DMS 273 treated with DMSO at 0.1 percent for 48 hours (cell line): Measurements from ENCODE around the gene GPR179.

Experiments used
- DNase-seq: peaks from one replicate; lab custom pipeline; 2025; lab: John Stamatoyannopoulos, UW

GPR179 gene

DNA sequence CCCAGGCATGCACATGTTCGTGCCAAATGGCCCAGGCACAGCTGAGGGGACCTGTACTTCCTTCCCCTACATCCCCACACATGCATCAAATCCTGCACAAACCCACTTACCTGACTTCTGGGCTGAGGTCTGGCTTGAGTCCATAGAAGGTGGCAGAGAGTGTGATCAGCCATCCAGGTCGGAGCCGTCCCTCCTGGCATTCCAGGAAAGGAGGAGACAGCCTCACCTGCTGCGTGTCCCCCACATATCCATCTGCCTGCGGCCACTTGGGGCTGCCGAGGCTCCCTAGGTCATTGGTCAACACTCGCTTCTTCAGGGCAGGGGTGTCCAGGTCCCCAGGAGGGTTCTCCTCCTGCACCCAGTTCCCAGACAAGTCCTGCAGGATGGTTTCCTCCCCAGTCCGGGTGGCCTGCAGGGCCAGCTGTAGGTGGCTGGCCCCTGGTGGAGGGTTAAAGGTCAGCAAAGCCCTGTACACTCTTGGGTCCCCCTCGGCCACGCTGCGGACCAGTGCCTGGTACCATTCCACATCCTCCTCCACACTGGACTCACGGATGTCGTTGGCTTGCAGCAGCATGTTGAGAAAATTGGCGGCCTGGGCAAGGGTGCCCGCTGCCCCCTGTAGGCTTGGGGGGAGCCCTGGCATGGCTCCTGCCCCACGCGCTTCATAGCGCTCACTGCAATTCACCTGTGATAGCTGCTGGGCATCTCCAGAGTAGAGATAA lies 709 bp downstream of the GPR179 start:
- no peak for DNase-seq

DNA sequence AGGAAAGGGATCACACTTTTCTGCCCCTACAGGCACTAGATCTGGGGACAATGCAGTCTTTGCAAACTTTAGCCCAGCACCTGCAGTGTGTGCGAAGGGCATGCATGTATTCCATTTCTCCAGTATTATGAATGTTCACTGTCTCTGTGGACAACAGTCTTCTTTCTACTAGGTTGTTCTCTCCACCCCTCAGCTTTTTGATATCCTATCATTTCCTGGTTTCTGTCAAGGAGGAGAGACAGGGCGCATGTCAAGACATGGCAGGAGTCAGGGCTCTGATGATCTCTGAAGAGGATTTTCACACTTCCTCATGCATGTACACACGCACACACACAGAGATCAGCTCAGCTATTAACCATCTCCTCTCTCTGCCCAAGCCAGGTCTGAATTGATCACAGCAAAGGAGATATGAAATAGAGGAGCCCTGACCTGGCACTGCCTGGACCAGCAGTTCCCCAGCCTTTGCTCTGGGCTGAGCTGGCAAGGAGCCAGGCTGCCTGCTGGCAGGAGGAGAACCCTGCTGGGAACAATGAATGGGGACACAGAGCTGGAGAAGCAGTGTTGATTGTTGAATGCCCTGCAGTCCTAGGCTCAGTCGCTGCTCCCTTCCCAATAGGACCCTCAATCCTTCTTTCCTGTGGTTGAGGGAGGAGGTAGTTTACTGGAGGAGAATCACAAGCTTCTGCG lies 2.6 kb downstream of the GPR179 start:
- DNase-seq, result no peak

DNA sequence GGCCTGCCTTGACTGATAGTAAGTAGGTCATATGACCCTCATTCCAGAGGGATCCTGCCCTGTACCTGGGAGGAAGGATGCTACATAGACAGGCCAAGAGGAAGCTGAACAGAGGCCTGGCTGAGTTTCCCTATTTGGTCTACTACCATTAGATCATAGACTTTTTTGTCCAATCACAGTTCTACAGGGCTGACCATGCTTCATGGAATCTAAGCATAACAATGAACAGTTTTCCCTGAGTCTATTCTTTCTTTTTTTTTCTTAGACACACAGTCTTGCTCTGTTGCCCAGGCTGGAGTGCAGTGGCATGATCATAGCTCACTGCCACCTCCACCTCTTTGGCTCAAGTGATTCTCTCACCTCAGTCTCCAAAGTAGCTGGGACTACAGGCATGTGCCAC lies 3.9 kb downstream of the GPR179 start:
- DNase-seq, result no peak

DNA sequence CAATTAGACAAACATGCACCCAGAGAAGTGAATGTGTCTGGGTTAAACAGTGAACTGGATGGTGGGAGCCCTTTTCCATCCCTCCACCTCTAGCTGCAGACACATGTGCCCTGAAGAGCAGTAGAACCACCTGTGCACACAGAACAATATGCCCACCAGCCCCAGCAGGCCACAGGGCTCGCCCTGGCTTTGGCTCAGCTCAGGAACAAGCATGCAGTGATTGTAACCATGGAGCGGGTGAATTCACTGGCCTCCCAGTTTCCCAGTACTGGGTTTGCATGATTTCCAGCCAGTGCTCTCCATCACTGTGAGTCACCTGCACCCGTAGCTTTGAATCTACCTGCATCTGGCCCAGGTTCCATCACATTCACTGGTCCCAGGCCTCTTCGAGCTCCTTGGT lies 5.2 kb downstream of the GPR179 start:
- DNase-seq, result no peak

DNA sequence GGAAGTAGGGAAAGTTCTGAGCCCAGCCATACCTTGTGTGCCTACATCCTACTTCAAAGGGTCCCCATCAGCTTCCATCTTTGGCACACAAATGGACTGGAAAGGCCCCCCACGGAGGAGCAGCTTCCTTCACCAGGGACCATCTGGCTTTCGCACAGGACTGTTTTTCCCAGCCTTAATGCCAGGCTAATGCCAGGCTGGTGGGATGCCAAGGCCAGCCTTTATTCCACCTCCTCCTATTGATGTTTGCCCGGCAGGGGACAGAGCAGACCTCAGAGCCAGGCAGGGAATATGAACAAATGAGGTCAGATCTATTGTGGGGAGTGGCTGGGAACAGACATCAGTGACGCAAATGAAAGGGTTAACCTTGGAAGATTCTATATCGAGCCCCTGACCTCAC lies 5.7 kb downstream of the GPR179 start:
- DNase-seq, result peak; percentile 26

DNA sequence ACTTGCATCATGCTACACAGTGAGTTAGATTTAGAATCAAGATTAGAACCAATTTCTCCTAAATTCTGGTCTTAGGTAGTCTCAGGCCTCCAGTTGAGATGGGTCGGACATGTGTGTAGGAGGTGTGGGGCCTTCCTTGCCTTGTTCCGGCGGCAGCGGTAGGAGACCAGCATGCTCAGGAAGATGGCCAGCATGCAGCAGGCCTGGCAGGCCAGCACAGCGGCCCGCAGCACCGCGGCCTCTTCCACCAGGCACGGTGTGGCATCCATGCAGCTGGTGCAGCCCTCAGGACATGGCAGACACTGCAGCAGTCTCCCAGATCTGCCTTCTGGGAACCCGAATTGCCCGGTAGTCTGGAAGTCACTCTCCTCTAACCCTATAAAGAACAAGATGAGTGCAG lies 6.9 kb downstream of the GPR179 start:
- no peak for DNase-seq

DNA sequence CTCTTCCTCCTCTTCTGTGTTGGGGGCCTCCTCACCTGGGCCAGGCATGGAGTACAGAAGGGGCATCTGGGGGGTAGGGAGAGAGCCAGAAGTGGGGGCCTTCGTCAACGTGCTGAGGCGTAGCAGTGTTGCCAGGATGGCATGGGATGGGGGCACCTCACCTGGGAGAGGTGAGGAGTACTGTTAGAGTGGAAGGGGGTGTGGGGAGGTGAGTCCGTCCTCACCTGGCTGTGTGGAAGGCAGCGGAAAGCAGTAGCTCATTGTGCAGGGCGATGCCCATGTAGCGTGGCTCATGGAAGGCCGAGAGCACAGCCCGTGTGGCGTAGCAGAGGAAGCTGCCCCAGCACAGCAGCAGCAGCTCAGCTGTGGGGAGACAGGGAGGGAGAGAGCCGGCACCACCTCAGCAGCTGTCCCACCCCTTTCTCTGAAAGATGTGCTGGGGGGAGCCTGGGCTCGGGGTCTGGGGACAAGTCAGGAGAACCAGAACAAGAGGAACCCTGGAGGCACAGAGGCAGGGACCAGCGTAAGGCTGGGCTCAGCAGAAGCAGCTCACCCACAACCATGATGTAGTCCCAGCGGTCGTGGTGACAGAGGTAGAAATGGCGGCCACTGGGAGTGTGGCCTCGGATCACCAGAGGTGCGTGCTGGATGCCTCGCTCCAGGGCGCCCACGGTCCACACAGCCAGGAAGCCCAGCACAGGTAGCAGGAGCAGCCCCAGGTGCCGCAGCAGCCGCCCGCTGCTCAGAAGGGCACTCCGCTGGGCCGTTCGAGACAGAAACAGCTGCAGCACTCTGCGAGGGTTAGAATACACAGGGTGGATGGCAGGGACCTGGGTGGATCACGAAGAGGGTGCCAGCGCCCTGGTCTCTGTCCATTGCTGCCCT lies 9.0 kb downstream of the GPR179 start:
- no peak for DNase-seq

DNA sequence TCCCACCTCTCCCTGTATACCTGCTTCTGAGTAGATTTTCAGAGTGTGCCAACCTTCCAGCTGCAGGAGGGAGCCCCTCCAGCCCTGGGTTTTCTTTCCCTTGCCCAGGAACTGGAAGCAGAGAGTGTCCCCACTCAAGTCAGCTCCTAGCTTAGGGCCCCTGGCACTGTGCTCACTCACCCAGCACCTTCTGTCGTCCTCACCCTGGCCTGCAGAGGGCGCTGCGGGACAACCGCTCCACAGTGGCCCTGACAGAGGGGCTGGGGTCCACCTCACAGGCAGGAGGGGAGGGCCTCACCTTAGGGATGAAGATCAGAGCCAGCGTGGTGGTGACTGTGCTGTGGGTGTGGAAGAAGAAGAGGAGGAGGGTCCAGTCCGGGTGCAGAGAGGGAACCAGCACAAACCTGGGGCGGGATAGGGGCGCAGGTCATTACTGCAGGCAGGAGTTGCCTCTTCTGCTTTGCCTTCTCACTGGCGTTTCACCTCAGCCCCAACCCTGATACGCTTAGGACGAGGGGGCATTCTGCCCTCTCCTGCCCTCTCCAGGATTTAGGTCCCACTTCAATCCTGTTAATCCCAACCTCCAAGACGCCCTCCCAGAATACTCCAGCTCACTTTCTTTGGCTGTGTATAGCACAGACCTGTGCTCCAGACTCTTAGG lies 10.0 kb downstream of the GPR179 start:
- no peak for DNase-seq

DNA sequence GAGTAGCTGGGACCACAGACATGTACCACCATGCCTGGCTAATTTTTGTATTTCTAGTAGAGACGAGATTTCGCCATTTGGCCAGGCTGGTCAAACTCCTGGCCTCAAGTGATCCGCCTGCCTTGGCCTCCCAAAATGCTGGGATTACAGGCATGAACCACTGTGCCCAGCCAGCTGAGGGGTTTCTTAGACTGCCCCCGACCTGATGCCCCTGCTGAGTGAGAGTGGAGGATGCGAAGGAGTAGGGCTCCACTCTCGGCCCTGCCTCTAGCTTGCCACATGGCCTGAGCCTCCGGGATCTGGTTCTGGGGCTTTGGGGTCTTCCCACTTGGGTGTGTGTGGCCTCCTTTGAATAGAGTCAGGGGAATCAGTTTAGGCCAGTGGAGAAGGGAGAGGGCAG lies 11.0 kb downstream of the GPR179 start:
- no peak for DNase-seq

DNA sequence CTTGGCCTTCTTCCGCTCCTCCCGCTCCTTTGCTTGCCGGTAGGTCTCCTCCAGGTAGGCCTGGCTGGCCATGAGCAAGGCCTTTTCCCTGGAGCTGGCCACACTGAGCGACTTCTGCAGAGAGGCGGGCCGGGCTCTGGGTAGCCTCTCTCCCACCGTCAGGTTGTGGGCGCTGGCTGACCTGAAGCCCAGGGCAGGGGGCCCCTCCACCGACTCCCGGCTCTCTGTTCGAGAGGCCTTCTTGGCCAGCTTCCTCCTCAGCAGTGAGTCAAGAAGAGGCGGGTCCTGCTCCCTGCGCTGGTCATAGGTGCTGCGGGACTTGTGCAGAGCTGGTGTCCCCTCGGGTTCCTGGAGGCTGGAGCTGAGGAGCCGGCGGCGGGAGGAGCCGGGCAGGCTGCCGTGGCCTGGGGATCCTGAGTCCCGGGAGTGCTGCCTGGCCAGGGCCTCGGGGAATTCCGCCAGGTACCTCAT lies 12.8 kb downstream of the GPR179 start:
- DNase-seq, result no peak

DNA sequence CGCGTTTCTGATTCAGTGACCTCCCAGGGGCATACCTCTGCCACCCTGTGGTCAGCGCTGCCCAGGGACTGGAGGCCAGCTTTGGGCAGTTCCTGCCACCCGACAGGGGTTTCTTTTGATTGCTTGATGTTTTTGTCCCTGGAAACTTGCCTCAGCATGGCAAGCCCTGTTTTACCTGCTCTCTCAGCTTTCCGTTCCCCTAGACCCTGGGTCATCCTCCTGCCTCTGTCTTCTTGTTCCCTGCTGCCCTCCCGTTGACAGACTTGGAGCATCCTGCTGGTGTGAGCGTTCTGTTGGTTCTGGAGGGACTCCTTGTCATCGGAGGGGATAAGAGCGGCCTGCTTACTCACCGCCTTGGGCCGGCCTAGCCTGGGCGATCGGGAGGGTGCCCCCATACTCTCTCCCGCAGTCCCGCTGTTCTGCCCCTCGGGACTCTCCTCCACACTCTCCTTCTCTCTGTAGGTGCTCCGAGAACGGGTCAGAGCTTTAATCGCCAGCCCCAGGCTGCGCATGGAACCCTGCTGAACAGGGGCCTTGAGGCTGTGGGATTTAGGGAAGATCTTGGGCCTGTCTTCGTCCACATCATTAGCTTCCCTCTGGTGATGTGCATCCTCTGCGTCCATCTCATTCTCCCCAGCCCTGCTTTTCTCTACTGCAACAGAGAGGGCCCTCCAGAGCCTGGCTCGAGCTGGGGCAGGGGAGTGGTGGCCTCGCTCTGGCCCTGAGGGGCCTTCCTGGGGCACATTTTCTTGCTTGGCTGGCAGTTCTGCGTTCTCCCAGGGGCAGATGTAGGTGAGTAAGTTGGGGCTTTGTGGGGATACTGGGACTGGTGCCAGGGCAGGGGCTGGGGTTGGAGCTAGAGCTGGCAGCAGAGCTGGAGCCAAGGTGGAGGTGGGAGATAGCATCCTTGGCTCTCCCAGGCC lies 13.7 kb downstream of the GPR179 start:
- no peak for DNase-seq

DNA sequence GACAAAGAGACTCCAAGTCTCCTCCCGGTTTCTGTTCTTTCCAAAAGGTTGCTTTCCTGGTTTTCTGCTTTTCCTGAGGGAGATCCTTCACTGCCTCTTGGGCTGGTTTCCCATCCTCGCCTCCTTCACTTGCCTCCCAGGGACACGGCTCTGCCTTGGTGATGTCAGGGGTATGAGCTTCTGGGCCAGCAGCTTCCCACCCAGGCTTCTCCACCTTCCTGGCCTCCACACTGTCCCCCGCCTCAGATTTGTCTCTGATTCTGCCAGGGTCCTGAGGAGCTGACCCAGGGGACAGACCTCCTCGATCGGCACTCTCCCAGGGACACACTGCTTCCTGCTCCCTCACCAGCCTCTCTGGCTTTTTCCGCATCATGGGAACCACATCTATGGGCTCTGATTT lies 14.5 kb downstream of the GPR179 start:
- DNase-seq, result no peak

DNA sequence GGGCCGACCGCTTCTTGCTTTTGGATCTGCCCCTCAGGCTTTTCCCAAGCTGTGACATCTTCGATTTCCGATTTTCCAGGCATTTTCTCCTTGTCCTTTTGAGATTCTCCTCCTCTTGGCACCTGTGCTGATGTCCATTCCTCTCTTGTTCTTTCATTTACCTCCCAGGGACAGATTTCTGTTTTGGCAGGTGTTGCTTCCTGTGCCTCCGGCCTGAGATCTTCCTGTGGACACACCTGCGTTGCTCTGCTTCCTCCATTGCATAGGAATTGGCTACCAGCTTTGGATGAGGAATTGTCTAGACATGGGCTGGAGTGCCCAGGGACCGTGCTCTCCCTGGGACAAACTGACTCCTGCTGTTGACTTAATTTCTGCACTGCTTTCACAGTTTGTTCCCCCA lies 15.1 kb downstream of the GPR179 start:
- DNase-seq, result no peak

DNA sequence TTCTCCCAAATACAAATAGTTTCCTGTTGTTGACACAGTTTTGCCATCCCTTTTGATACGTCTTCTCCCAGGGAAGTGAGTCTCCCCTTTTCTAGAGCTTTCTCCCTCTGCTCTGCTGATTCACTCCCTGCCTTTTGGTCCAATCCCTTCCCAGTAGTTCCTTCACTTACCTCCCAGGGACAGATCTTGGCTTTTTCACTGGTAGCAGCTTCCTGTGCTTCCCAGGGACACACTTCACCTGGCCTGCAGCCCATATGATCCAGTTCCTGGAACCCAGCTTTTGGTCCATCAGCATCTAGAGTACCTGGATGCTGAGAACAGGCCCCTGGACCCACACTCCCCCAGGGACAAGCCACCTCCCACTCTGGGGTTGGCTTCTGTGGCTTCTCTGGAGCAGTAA lies 15.8 kb downstream of the GPR179 start:
- no peak for DNase-seq

DNA sequence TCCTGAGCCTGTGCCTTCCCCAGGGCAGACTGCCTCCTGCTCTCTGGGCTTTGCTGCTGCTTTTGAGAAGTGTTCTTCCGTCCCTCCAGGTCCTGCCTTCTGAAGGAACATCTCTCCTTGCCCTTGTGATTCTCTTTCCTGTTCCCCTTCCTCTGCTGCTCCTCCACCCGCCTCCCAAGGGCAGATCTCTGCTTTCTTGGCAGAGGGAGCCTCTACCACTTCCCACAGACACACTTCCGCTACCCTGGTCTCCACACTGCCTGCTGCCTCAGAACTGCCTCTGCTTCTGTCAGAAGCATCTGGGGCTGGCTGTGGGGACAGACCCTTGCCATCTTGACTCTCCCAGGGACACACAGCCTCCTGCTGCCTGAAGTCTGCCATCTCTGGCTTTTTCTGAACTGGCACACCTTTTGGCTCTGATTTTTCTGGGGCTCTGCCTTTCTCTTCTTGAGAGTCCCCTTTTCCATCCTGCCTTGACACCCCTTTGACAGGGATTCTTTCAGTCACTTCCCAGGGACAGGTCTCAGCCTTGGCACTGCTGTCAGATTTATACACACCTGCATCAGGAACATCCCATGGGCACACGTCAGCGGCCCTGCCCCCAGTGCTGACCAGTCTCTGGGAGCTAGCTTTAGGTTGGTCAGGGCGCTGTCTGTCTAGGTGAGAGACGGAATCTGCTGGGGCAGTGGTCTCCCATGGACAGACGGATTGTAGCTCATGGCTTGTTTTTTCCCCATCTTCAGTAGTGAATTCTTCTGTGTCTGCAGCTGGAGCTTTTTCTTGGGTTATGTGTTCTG lies 16.6 kb downstream of the GPR179 start:
- no peak for DNase-seq

DNA sequence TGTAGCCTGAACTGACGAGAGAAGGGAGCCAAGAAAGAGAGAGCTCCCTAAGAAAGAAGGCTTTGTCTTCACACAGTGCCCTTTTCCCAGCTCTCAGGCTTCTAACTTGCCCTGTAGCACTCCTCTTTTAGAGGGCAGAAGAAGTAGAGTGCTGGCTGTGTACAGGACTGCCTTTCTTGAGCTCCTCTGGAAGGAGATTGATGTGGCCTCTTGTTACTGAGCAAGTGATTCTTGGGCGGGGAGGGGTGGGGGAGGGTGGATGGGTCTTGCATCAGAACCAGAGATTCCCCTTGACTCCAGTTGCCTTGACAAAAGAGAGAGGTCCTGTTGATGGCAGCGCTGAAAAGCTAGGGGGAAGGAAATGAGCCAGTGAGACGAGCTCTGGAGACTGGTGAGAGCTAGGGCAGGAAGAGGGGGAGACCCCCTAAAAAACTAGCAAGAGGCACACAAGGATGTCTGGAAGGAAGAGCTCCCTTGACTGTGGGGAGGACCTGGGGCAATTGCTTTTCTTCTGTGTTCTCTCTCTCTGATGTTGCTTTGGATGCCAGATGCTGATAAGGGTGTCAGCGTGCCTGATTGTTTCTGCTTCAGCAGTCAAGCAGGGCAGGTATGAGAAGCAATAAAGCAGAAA lies 18.4 kb downstream of the GPR179 start:
- DNase-seq, result no peak

DNA sequence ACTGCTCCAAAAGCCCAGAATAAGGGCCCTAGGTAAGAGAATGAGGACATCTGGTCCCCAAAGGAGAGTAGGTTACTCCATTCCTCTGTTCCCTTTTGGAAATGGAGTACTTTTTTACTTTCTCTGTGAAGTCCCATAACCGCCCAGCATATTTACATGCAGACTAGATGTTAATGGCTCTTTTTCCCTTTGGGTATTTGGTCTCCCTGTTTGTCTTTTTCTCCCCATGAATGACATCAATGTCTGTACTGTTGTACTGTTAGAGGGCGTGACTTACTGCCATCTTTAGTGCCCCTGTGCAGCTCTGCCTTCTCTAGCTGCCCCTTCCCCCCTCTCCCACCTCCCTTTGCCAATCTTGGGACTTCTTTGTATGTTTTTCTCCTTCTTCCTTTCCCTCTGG lies 19.0 kb downstream of the GPR179 start:
- DNase-seq, result no peak

DNA sequence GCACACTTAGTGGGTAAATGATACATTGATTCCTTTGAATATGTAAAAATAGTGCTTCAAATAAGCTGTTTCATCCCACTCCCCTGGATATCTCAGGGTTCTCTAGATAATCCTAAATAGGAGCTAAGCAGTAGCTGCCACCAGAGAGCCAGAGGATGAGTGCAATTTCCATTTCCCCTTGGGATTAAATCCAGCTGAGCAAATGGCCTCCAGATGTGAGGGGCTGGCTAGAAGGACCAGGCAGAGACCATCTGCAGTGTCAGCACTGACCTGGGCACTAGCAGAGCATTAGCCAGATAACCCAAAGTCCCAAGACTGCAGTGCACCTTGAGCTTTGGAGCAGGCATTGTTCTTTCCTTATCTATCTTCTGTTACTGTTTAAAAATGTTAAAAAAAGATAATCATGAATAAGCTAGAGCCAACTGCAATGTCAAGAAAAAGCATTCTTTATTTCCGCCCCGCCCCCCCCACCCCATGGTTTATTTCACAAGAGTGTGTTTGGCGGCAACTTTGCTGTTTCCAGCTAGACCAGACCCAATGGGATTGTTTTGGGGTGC lies 19.5 kb downstream of the GPR179 start:
- no peak for DNase-seq

DNA sequence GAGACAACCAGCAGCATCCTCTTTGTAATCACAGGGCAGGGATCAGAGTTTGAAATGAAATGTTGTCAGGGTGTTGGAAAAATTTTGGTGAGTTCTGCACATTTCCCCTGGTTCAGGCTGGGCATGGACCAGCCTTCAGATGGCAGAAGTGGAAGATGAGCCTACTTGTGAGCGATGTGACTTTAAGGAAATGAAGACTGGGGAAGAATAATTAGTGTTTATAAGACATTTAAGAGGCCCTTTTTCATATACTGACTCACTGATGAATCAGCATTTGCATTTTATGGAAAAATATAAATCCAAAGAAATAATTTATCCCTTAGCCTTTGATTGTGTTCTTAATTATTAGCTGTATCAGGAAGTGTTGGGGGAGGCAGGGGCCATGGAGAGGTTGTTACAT lies 20.9 kb downstream of the GPR179 start:
- DNase-seq, result no peak
